ENCODE measurements around the gene LBR. TPM values are rescaled to one million over a fixed set of nuclear protein-coding genes. Genes with fewer than 3 reads are reported as not detected.

The LBR gene
- total RNA-seq, 1 experiment from 2014 or later, result 60.9 TPM

- no peak for DNase-seq
- no CpG with 5 or more reads among the region's 8 CpGs for WGBS (ENCODE audit: extremely low coverage, insufficient read length, low lambda C conversion rate)
- H2BK12ac ChIP-seq (ENCODE audit: insufficient read length, low read depth, low read length), result no peak overlapping the region
- Mint-ChIP-seq H3K27me3 (ENCODE audit: low read depth) (peaks cover 3% of the 10 kb centered on the region), H3K4me3 (no peak overlapping the region), H3K27ac (no peak overlapping the region), H3K9me3 (peaks cover 0 to 3% of the 10 kb centered on the region in 2 experiments; a peak in 2 of 5 replicates), H3K36me3 (ENCODE audit: insufficient read depth in 1 of 3, low read depth in 3 of 3) (no peaks in the 10 kb centered on the region), H3K4me1 (peaks cover 36 to 48% of the 10 kb centered on the region in 2 experiments)
- no peak overlapping the region for H4K5ac ChIP-seq (ENCODE audit: insufficient read length, low read depth, low read length)
- H3K23ac ChIP-seq (ENCODE audit: insufficient read length, low read depth, low read length), result no peak overlapping the region
- peaks cover 14% of the 10 kb centered on the region; the same call in 1 of the 2 replicates for H3K4me1 ChIP-seq (ENCODE audit: insufficient read depth, low read length)
- no peak overlapping the region for H4K91ac ChIP-seq (ENCODE audit: insufficient read length, low read depth, low read length)
- no peaks in the 10 kb centered on the region for H3K9me3 ChIP-seq (ENCODE audit: control insufficient read depth, low read depth, low read length)
- H2BK5ac ChIP-seq (ENCODE audit: insufficient read length, low read length), result no peak overlapping the region
- H3T11ph ChIP-seq (ENCODE audit: low read length), result no peak overlapping the region
- H3K9ac ChIP-seq (ENCODE audit: extremely low read depth, insufficient read length, low read length), result no peak overlapping the region
- no peaks in the 10 kb centered on the region for H3K79me1 ChIP-seq (ENCODE audit: insufficient read depth, low read depth, low read length, poor library complexity, severe bottlenecking)
- H3K23me2 ChIP-seq (ENCODE audit: insufficient read length, low read depth, low read length, poor library complexity, severe bottlenecking), result peaks cover 3% of the 10 kb centered on the region
- H4K20me1 ChIP-seq (ENCODE audit: control insufficient read depth, insufficient read depth, insufficient read length), result no peaks in the 10 kb centered on the region
- H3K56ac ChIP-seq (ENCODE audit: insufficient read length, low read depth, low read length), result no peak overlapping the region
- no peaks in the 10 kb centered on the region for H3K79me2 ChIP-seq (ENCODE audit: insufficient read depth, low read length)
- TF ChIP-seq CTCF (conservative IDR thresholded peaks at IDR 0.05), result no peak
- no peak overlapping the region for H2AK5ac ChIP-seq (ENCODE audit: insufficient read length, low read length)
- H3K27ac ChIP-seq (ENCODE audit: insufficient read length, low read depth, low read length), result no peak overlapping the region
- no peak overlapping the region for H3K4ac ChIP-seq (ENCODE audit: low read depth, low read length)
- no peak overlapping the region for H3K18ac ChIP-seq (ENCODE audit: insufficient read length, low read depth, low read length)
- H3K14ac ChIP-seq (ENCODE audit: insufficient read depth, low read length), result no peak overlapping the region; the same call in 1 of the 2 replicates
- H4K8ac ChIP-seq (replicated peaks; ENCODE audit: insufficient read length, low read depth, low read length), result no peak overlapping the region
- H3K27me3 ChIP-seq (ENCODE audit: insufficient read depth, low read length), result no peaks in the 10 kb centered on the region
- no peak overlapping the region for H2BK15ac ChIP-seq (ENCODE audit: low read depth, low read length)
- H2BK20ac ChIP-seq (ENCODE audit: low read depth, low read length, poor library complexity, severe bottlenecking), result no peak overlapping the region
- H3K4me2 ChIP-seq (ENCODE audit: insufficient read depth, insufficient read length, low read length), result no peak overlapping the region
- H2AFZ ChIP-seq (ENCODE audit: low read length), result no peak overlapping the region
- H2BK120ac ChIP-seq (ENCODE audit: low read depth, low read length, poor library complexity, severe bottlenecking), result no peak overlapping the region
These were observed 33.1 kb upstream of the LBR start for GRCh38 chr1:225460737-225461532.
